Measurements from ENCODE around the gene SULT1A1. TPM values are rescaled to one million over a fixed set of nuclear protein-coding genes. Genes with fewer than 3 reads are reported as not detected.

The SULT1A1 gene
- total RNA-seq: 6.0 and 14.7 TPM in 2 replicates

GRCh38 chr16:28609631-28610594 is at the start of gene SULT1A1:
SULT1A1 (minus strand) TSS chr16:28610044; CDS start chr16:28608855, 1,189 bp downstream.

GRCh38 chr16:28637765-28638164 is 27.9 kb upstream of the SULT1A1 start, which contains the start of gene NPIPB8:
NPIPB8 (plus strand) TSS chr16:28638065; CDS start chr16:28638361, 296 bp downstream.

GRCh38 chr16:28596840-28597691 is 12.8 kb downstream of the SULT1A1 start, which contains the start of gene SULT1A2:
SULT1A2 (minus strand) TSS chr16:28597050; CDS start chr16:28595930, 1,120 bp downstream.

Other genes with a start within 250 kb of the SULT1A1 start
- gene NPIPB6, start 246.5 kb downstream of the SULT1A1 start, total RNA-seq: 1.9 TPM in 1 of 2 replicates, not detected in the other
- gene EIF3CL, start 206.2 kb downstream of the SULT1A1 start, total RNA-seq: 157 and 280 TPM in 2 replicates
- gene NPIPB7, start 137.7 kb downstream of the SULT1A1 start, total RNA-seq: not detected in 2 replicates
- gene CLN3, start 118.0 kb downstream of the SULT1A1 start, total RNA-seq: 13.7 and 15.1 TPM in 2 replicates
- gene APOBR, start 115.4 kb downstream of the SULT1A1 start, total RNA-seq: under 0.01 TPM in 1 of 2 replicates, not detected in the other
- gene IL27, start 103.2 kb downstream of the SULT1A1 start, total RNA-seq: not detected in 2 replicates
- 19.0 and 44.1 TPM in 2 replicates for gene NUPR1, start 71.1 kb downstream of the SULT1A1 start, total RNA-seq
- 11.3 and 17.7 TPM in 2 replicates for gene SGF29, start 56.1 kb downstream of the SULT1A1 start, total RNA-seq
- gene SULT1A2, start 13.0 kb downstream of the SULT1A1 start, total RNA-seq: 0.24 TPM in 1 of 2 replicates, not detected in the other
- gene NPIPB8, start 28.0 kb upstream of the SULT1A1 start, total RNA-seq: 0.43 TPM in 1 of 2 replicates, not detected in the other
- 121 and 396 TPM in 2 replicates for gene EIF3C, start 101.4 kb upstream of the SULT1A1 start, total RNA-seq
- 1.2 TPM in 1 of 2 replicates, not detected in the other for gene NPIPB9, start 141.7 kb upstream of the SULT1A1 start, total RNA-seq
- 35.7 and 41.6 TPM in 2 replicates for gene ATXN2L, start 213.0 kb upstream of the SULT1A1 start, total RNA-seq
- 135 and 157 TPM in 2 replicates for gene TUFM, start 236.3 kb upstream of the SULT1A1 start, total RNA-seq

All from tracheal epithelial cell (primary cell).